Activated T-helper 1 cell treated with anti-CD3 and anti-CD28 coated beads, Interleukin-12 subunit alpha, Interleukin-12 subunit beta, Interleukin-2, Interleukin-4 antibody, amounts not matched to agents 30 ng/mL and 10 ng/mL and 1 ng/mL, durations not matched to agents 14 hours and 24 hours and 36 hours (primary cell): ENCODE results near the gene MAP7D2. TPM values are rescaled to one million over a fixed set of nuclear protein-coding genes. Genes with fewer than 3 reads are reported as not detected.

ENCODE experiments used
- DNase-seq: peaks from one replicate; pipeline ENCODE4 v3.0.0; 2021; ENCODE audit warnings: low spot score
- H3K27ac Mint-ChIP-seq: one replicate; pipeline ENCODE4 v1.8.0; 2021; ENCODE audit warnings: mild to moderate bottlenecking, mixed read lengths
- H3K27me3 Mint-ChIP-seq: one replicate; pipeline ENCODE4 v1.8.0; 2022; ENCODE audit warnings: mild to moderate bottlenecking, moderate library complexity, mixed read lengths; ENCODE audit not compliant: insufficient read depth
- H3K36me3 Mint-ChIP-seq: one replicate; pipeline ENCODE4 v1.8.0; 2021; ENCODE audit warnings: low read depth, mixed read lengths
- H3K4me1 Mint-ChIP-seq: one replicate; pipeline ENCODE4 v1.8.0; 2021; ENCODE audit warnings: low read depth, mixed read lengths
- H3K4me3 Mint-ChIP-seq: one replicate; pipeline ENCODE4 v1.8.0; 2021; ENCODE audit warnings: mild to moderate bottlenecking, moderate library complexity, mixed read lengths
- H3K9me3 Mint-ChIP-seq: one replicate; pipeline ENCODE4 v1.8.0; 2021; ENCODE audit warnings: mixed read lengths
- intact Hi-C: fragments of 100-400 bp; cut with micrococcal nuclease; formaldehyde crosslinking; loops from one replicate; pipeline ENCODE4 v1.15.1; 2024
- total RNA-seq: library from RNA; stranded (reverse); gene quantifications from 2 replicates; pipeline ENCODE4 v1.2.3, GENCODE V29; 2022

MAP7D2 gene
- total RNA-seq, 1 donor from 2014 or later, result 0.39 TPM

- no peak overlapping the region for H3K27ac Mint-ChIP-seq
- no peaks in the 10 kb centered on the region for H3K36me3 Mint-ChIP-seq
- H3K9me3 Mint-ChIP-seq, result peaks cover 15% of the 10 kb centered on the region
- no peaks in the 10 kb centered on the region for H3K4me1 Mint-ChIP-seq
- no peaks in the 10 kb centered on the region for H3K27me3 Mint-ChIP-seq
- H3K4me3 Mint-ChIP-seq, result no peak overlapping the region
- intact Hi-C loops, result no loop called here
- no peak for DNase-seq
These were observed 101.3 kb downstream of the MAP7D2 start for GRCh38 chrX:20015422-20015821.

- DNase-seq, result no peak
- no peaks in the 10 kb centered on the region for H3K27me3 Mint-ChIP-seq
- H3K4me1 Mint-ChIP-seq, result no peaks in the 10 kb centered on the region
- no peaks in the 10 kb centered on the region for H3K36me3 Mint-ChIP-seq
- intact Hi-C loops, result no loop called here
- H3K4me3 Mint-ChIP-seq, result no peak overlapping the region
- no peak overlapping the region for H3K27ac Mint-ChIP-seq
- H3K9me3 Mint-ChIP-seq, result peaks cover 15% of the 10 kb centered on the region
These were observed 105.1 kb downstream of the MAP7D2 start for GRCh38 chrX:20011608-20012007.

GRCh38 chrX:20007962-20008622 is 108.6 kb downstream of the MAP7D2 start:
- DNase-seq, result no peak
- Mint-ChIP-seq H3K4me3 (no peak overlapping the region), H3K36me3 (no peaks in the 10 kb centered on the region), H3K9me3 (no peaks in the 10 kb centered on the region), H3K27me3 (no peaks in the 10 kb centered on the region), H3K27ac (no peak overlapping the region), H3K4me1 (no peaks in the 10 kb centered on the region)
- intact Hi-C loops, result no loop called here

- no peaks in the 10 kb centered on the region for H3K4me1 Mint-ChIP-seq
- no peaks in the 10 kb centered on the region for H3K36me3 Mint-ChIP-seq
- intact Hi-C loops, result no loop called here
- H3K9me3 Mint-ChIP-seq, result no peaks in the 10 kb centered on the region
- H3K27me3 Mint-ChIP-seq, result no peaks in the 10 kb centered on the region
- no peak overlapping the region for H3K27ac Mint-ChIP-seq
- no peak for DNase-seq
- no peak overlapping the region for H3K4me3 Mint-ChIP-seq
These were observed 110.8 kb downstream of the MAP7D2 start for GRCh38 chrX:20005883-20006282.

GRCh38 chrX:20001588-20001987 is 115.1 kb downstream of the MAP7D2 start:
- Mint-ChIP-seq H3K27ac (no peak overlapping the region), H3K4me3 (no peak overlapping the region), H3K36me3 (no peaks in the 10 kb centered on the region), H3K4me1 (no peaks in the 10 kb centered on the region), H3K9me3 (no peaks in the 10 kb centered on the region), H3K27me3 (peaks cover 2% of the 10 kb centered on the region)
- intact Hi-C loops, result no loop called here
- DNase-seq, result no peak

GRCh38 chrX:19991350-19991718 is 125.4 kb downstream of the MAP7D2 start:
- Mint-ChIP-seq H3K36me3 (no peaks in the 10 kb centered on the region), H3K27ac (peak overlapping the region; percentile 89), H3K9me3 (no peaks in the 10 kb centered on the region), H3K4me3 (peak overlapping the region; percentile 84), H3K4me1 (peaks cover 17% of the 10 kb centered on the region), H3K27me3 (peaks cover 5% of the 10 kb centered on the region)
- no peak for DNase-seq
- intact Hi-C loops, result loop anchor here (1.0 to 10.0 kb wide), 11 partner anchors 27 to 1567 kb away; partner anchors contain the start of genes CDKL5, EIF1AX and PDHA1

GRCh38 chrX:19990556-19991349 is 126.0 kb downstream of the MAP7D2 start, which contains the start of gene BCLAF3:
Gene BCLAF3 (minus strand): TSS chrX:19991061. CDS start chrX:19970264, 20,797 bp downstream.
- peak within 1 kb of the TSS; percentile 89 for H3K27ac Mint-ChIP-seq
- intact Hi-C loops, result loop anchor here (1.0 to 10.0 kb wide), 11 partner anchors 26 to 1566 kb away; partner anchors contain the start of genes CDKL5, EIF1AX and PDHA1
- peak within 1 kb of the TSS; percentile 94 for H3K4me3 Mint-ChIP-seq
- peak; percentile 81 for DNase-seq
- no peaks in the 10 kb centered on the region for H3K9me3 Mint-ChIP-seq
- H3K36me3 Mint-ChIP-seq, result peaks cover under 1% of the 10 kb centered on the region
- peaks cover 17% of the 10 kb centered on the region for H3K4me1 Mint-ChIP-seq
- peaks cover 3% of the 10 kb centered on the region for H3K27me3 Mint-ChIP-seq

- peak overlapping the region; percentile 80 for H3K27ac Mint-ChIP-seq
- peaks cover 17% of the 10 kb centered on the region for H3K4me1 Mint-ChIP-seq
- H3K36me3 Mint-ChIP-seq, result peaks cover 2% of the 10 kb centered on the region
- intact Hi-C loops, result loop anchor here (2.0 to 10.0 kb wide), 8 partner anchors 25 to 1565 kb away; partner anchors contain the start of genes CDKL5 and PDHA1
- peak overlapping the region; percentile 94 for H3K4me3 Mint-ChIP-seq
- no peaks in the 10 kb centered on the region for H3K9me3 Mint-ChIP-seq
- no peak for DNase-seq
- H3K27me3 Mint-ChIP-seq, result peaks cover 2% of the 10 kb centered on the region
These were observed 126.6 kb downstream of the MAP7D2 start for GRCh38 chrX:19990151-19990555.

- peaks cover 14% of the 10 kb centered on the region for H3K4me1 Mint-ChIP-seq
- no peak overlapping the region for H3K4me3 Mint-ChIP-seq
- no peak for DNase-seq
- no peak overlapping the region for H3K27ac Mint-ChIP-seq
- peaks cover 2% of the 10 kb centered on the region for H3K36me3 Mint-ChIP-seq
- H3K9me3 Mint-ChIP-seq, result no peaks in the 10 kb centered on the region
- intact Hi-C loops, result no loop called here
- H3K27me3 Mint-ChIP-seq, result peaks cover 2% of the 10 kb centered on the region
These were observed 128.9 kb downstream of the MAP7D2 start for GRCh38 chrX:19987856-19988255.

- no peak overlapping the region for H3K27ac Mint-ChIP-seq
- no peak overlapping the region for H3K4me3 Mint-ChIP-seq
- peaks cover 9% of the 10 kb centered on the region for H3K4me1 Mint-ChIP-seq
- peaks cover 2% of the 10 kb centered on the region for H3K36me3 Mint-ChIP-seq
- H3K27me3 Mint-ChIP-seq, result peaks cover 2% of the 10 kb centered on the region
- no peak for DNase-seq
- H3K9me3 Mint-ChIP-seq, result no peaks in the 10 kb centered on the region
- intact Hi-C loops, result no loop called here
These were observed 130.2 kb downstream of the MAP7D2 start for GRCh38 chrX:19986531-19986930.

- intact Hi-C loops, result no loop called here
- Mint-ChIP-seq H3K36me3 (peaks cover 16% of the 10 kb centered on the region), H3K4me1 (no peaks in the 10 kb centered on the region)
These were observed 134.8 kb downstream of the MAP7D2 start for GRCh38 chrX:19981947-19982346.

GRCh38 chrX:19975845-19976244 is 140.9 kb downstream of the MAP7D2 start:
- intact Hi-C loops, result no loop called here
- no peak for DNase-seq
- H3K27ac Mint-ChIP-seq, result no peak overlapping the region
- H3K4me3 Mint-ChIP-seq, result no peak overlapping the region
- no peaks in the 10 kb centered on the region for H3K27me3 Mint-ChIP-seq
- H3K36me3 Mint-ChIP-seq, result peaks cover 19% of the 10 kb centered on the region
- H3K9me3 Mint-ChIP-seq, result peaks cover 17% of the 10 kb centered on the region
- no peaks in the 10 kb centered on the region for H3K4me1 Mint-ChIP-seq

More at GRCh38 chrX:19981947-19982346, 134.8 kb downstream of the MAP7D2 start:
- no peak overlapping the region for H3K4me3 Mint-ChIP-seq
- no peaks in the 10 kb centered on the region for H3K27me3 Mint-ChIP-seq
- no peak overlapping the region for H3K27ac Mint-ChIP-seq
- DNase-seq, result no peak
- peaks cover 10% of the 10 kb centered on the region for H3K9me3 Mint-ChIP-seq

- no peak overlapping the region for H3K27ac Mint-ChIP-seq
- intact Hi-C loops, result no loop called here
- no peaks in the 10 kb centered on the region for H3K27me3 Mint-ChIP-seq
- DNase-seq, result no peak
- H3K4me1 Mint-ChIP-seq, result no peaks in the 10 kb centered on the region
- peaks cover 13% of the 10 kb centered on the region for H3K36me3 Mint-ChIP-seq
- H3K9me3 Mint-ChIP-seq, result peaks cover 13% of the 10 kb centered on the region
- no peak overlapping the region for H3K4me3 Mint-ChIP-seq
These were observed 143.7 kb downstream of the MAP7D2 start for GRCh38 chrX:19972984-19973383.
